ENCODE data around the gene SEC14L1. TPM values are rescaled to one million over a fixed set of nuclear protein-coding genes. Genes with fewer than 3 reads are reported as not detected.
A peak's percentile ranks its signal among the peaks of the same experiment; 100 is the strongest.
"Not testable (repeated sequence)": the region's sequence is repeated elsewhere in the genome, so short reads cannot be mapped to it uniquely, and the experiment has no call there.

SEC14L1 gene
- total and polyA plus RNA-seq, 12 donors: 61.8 to 255 (median 143) TPM

DNA sequence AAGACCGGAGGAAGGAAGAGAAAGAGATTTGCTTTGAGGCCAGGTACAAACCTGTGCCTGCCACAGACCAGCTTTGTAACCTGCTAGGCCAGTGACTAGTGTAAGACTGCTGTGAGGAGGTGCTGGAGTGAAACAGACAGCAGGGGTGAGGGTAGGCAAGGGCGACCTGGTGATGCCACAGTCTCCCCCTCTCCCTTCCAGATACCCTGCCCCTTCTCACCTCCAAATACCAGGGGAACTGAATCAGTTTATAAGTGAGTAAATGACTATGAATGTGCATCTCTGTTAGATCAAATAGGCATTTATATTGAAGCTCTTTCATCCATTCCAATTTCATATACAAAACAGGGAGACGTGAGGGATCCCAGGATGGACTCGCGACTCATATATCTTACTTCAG is 9.4 kb downstream of the SEC14L1 start:
- Histone ChIP-seq H3K4me1 (replicated peaks in 1 of 2) (peaks cover 62 to 98% of the 10 kb centered on the region in 2 donors), H3K4me3 (no peak overlapping the region), H3K9me3 (replicated peaks in 1 of 3) (no peaks in the 10 kb centered on the region), H3K36me3 (replicated peaks in 1 of 2) (peaks cover 0 to 37% of the 10 kb centered on the region in 2 donors), H3K27me3 (no peaks in the 10 kb centered on the region), H3K27ac (peak overlapping the region in 2 of 5 donors; percentile 45 to 97)
- 72 to 84% (median 82%) methylated on average over 5 of the region's 5 CpGs for WGBS, 4 donors
- DNase-seq: no peak
- intact Hi-C loops (cut with DNase I): loop anchor here in 1 of 2 donors (10.0 kb wide), 1 partner anchor 55 kb away; no protein-coding TSS in a partner anchor
- no peak for TF ChIP-seq POLR2A (IDR thresholded peaks at IDR 0.05)
- TF ChIP-seq, protein P1, sequence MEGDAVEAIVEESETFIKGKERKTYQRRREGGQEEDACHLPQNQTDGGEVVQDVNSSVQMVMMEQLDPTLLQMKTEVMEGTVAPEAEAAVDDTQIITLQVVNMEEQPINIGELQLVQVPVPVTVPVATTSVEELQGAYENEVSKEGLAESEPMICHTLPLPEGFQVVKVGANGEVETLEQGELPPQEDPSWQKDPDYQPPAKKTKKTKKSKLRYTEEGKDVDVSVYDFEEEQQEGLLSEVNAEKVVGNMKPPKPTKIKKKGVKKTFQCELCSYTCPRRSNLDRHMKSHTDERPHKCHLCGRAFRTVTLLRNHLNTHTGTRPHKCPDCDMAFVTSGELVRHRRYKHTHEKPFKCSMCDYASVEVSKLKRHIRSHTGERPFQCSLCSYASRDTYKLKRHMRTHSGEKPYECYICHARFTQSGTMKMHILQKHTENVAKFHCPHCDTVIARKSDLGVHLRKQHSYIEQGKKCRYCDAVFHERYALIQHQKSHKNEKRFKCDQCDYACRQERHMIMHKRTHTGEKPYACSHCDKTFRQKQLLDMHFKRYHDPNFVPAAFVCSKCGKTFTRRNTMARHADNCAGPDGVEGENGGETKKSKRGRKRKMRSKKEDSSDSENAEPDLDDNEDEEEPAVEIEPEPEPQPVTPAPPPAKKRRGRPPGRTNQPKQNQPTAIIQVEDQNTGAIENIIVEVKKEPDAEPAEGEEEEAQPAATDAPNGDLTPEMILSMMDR (IDR thresholded peaks at IDR 0.05): no peak

DNA sequence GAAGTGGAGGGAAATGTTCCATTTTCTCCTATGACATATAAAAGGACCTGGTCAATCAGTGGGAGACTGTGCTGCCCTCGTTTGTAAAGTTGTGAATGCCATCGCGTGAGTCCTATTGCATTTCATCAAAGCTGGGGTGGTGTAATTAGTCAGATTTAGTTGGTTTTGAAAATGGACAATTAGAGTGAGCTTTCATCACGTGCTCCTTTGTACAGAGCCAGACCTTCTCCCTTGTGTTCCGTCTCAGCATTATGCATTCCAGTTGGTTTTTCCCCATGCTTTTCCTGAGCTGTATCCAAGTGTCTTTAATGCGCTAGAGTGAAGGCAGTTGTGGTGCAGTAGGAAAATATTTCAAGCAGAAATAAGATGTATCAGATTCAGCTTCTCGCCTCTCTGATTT is 10.4 kb downstream of the SEC14L1 start:
- H3K9me3 ChIP-seq (replicated peaks in 1 of 3): no peaks in the 10 kb centered on the region
- WGBS, 4 donors: 76 to 78% (median 77%) methylated on average over 7 of the region's 7 CpGs
- TF ChIP-seq, protein P1 (IDR thresholded peaks at IDR 0.05): no peak
- TF ChIP-seq POLR2A (IDR thresholded peaks at IDR 0.05): no peak
- H3K36me3 ChIP-seq (replicated peaks in 1 of 2): peaks cover 0 to 37% of the 10 kb centered on the region in 2 donors
- intact Hi-C loops (cut with DNase I): loop anchor here in 1 of 2 donors (10.0 kb wide), 1 partner anchor 54 kb away; no protein-coding TSS in a partner anchor
- H3K4me1 ChIP-seq (replicated peaks in 1 of 2): peaks cover 55 to 98% of the 10 kb centered on the region in 2 donors
- no peak for DNase-seq
- peak overlapping the region in 2 of 5 donors; percentile 46 to 97 for H3K27ac ChIP-seq
- no peak overlapping the region for H3K4me3 ChIP-seq
- H3K27me3 ChIP-seq: no peaks in the 10 kb centered on the region

DNA sequence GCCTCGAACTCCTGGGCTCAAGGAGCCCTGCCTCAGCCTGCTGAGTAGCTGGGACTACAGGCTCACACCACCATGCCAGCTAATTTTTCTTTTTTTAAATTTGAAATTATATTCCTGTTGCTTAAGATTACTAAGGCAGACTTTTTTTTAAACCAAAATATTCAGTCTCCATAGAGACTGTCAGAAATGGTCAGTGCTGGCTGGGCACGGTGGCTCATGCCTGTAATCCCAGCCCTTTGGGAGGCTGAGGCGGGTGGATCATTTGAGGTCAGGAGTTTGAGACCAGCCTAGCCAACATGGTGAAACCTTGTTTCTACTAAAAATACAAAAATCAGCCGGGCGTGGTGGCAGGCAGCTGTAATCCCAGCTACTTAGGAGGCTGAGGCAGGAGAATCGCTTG is 11.3 kb downstream of the SEC14L1 start:
- Histone ChIP-seq H3K27ac (peak overlapping the region in 2 of 5 donors; percentile 48 to 97), H3K4me1 (replicated peaks in 1 of 2) (peaks cover 47 to 95% of the 10 kb centered on the region in 2 donors), H3K36me3 (replicated peaks in 1 of 2) (peaks cover 0 to 34% of the 10 kb centered on the region in 2 donors)
- 65 to 81% (median 78%) methylated on average over 6 of the region's 6 CpGs for WGBS, 4 donors
- H3K27me3 ChIP-seq; H3K9me3 ChIP-seq (replicated peaks in 1 of 3); DNase-seq; H3K4me3 ChIP-seq: not testable (repeated sequence)
- intact Hi-C loops (cut with DNase I): loop anchor here in 1 of 2 donors (10.0 kb wide), 1 partner anchor 53 kb away; no protein-coding TSS in a partner anchor

DNA sequence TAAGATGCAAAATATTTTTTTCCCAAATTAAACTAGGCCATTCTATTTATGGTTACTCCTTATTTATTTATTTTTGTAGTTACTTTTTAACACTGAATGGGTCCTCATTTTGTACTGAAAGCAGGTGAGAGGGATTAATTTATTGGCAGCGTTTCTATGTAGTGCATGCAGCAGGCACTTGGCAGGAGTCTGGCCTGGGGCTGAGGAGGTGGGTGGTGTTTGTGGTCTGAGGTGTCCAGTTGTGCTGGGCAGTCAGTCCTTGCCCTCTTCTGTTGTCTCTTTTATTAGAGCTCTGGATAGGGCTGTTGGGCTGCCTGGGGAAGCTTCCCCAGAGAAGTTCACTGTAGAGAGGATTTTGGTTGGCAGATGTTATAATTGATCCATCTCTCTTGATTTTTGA is 12.7 kb downstream of the SEC14L1 start:
- no peaks in the 10 kb centered on the region for H3K27me3 ChIP-seq
- TF ChIP-seq POLR2A (IDR thresholded peaks at IDR 0.05): no peak
- TF ChIP-seq, protein P1 (IDR thresholded peaks at IDR 0.05): no peak
- no peak for DNase-seq
- intact Hi-C loops (cut with DNase I): loop anchor here in 1 of 2 donors (10.0 kb wide), 1 partner anchor 51 kb away; no protein-coding TSS in a partner anchor
- H3K27ac ChIP-seq: peak overlapping the region in 3 of 5 donors; percentile 48 to 66 (median 63)
- H3K36me3 ChIP-seq (replicated peaks in 1 of 2): peaks cover 0 to 26% of the 10 kb centered on the region in 2 donors
- H3K4me1 ChIP-seq (replicated peaks in 1 of 2): peaks cover 35 to 81% of the 10 kb centered on the region in 2 donors
- 17 to 43% (median 36%) methylated on average over 1 of the region's 1 CpG for WGBS, 4 donors
- H3K4me3 ChIP-seq: no peak overlapping the region
- no peaks in the 10 kb centered on the region for H3K9me3 ChIP-seq (replicated peaks in 1 of 3)
